Ishikawa (cell line): ENCODE results near the gene SLC16A13.

ENCODE experiments used
- CEBPB ChIP-seq: IDR thresholded peaks from 2 replicates; pipeline ENCODE4 v1.6.1; 2012
- CREB1 ChIP-seq: IDR thresholded peaks from 2 replicates; pipeline ENCODE4 v1.6.1; 2012; ENCODE audit warnings: low read depth
- EGR1 ChIP-seq: IDR thresholded peaks from 2 replicates; pipeline ENCODE4 v1.6.1; 2012
- EP300 ChIP-seq: IDR thresholded peaks from 2 replicates; pipeline ENCODE4 v1.6.1; 2012; ENCODE audit warnings: borderline replicate concordance
- FOXM1 ChIP-seq: IDR thresholded peaks from 2 replicates; pipeline ENCODE4 v1.6.1; 2012; ENCODE audit warnings: low read depth, borderline replicate concordance
- RAD21 ChIP-seq: IDR thresholded peaks from 2 replicates; pipeline ENCODE4 v1.6.1; 2012; ENCODE audit warnings: low read depth
- TAF1 ChIP-seq: IDR thresholded peaks from 2 replicates; pipeline ENCODE4 v1.6.1; 2012; ENCODE audit warnings: low read depth, mild to moderate bottlenecking
- TCF12 ChIP-seq: IDR thresholded peaks from 2 replicates; pipeline ENCODE4 v1.6.1; 2012; ENCODE audit warnings: low read depth
- TEAD4 ChIP-seq: IDR thresholded peaks from 2 replicates; pipeline ENCODE4 v1.6.1; 2012
- YY1 ChIP-seq: IDR thresholded peaks from 2 replicates; pipeline ENCODE4 v1.6.1; 2012; ENCODE audit warnings: low read depth
- ZBTB7A ChIP-seq: IDR thresholded peaks from 2 replicates; pipeline ENCODE4 v1.6.1; 2012; ENCODE audit warnings: low read depth
- TF ChIP-seq, protein P1 (sequence below): IDR thresholded peaks from 2 replicates; pipeline ENCODE4 v1.6.1; 2012; ENCODE audit warnings: low read depth, mild to moderate bottlenecking
- TF ChIP-seq, protein P2 (sequence below): IDR thresholded peaks from 2 replicates; pipeline ENCODE4 v1.6.1; 2012

The SLC16A13 gene

DNA sequence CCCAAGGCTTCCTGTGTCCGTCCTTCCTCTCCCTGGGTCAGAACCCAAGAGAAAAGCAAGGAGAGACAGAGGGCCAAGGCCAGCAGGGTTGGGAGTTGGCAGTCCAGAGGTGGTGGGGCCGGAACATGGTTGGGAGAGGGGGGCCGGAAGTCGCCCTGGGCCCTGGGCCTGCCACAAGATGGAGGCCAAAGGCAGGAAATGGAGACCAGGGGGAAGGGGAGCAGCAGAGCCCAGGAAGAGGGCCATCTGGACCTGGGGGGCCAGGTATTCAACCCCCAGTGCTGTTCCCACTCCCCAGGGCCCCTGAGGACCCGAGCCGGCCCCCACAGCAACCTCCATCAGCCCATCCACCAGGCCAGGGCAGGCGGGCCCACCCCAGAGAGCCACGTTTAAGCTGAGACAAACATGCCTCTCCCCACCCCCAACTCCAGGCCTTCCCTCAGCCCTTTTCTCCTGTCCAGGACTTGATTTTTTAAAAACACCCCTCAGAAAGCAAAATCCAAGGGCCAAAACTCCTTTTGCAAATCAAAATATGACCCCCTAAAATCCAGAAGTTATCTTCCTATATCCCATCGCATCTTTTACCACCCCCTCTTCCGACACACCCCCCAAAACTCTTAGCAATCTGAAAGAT lies 17.4 kb upstream of the SLC16A13 start:
- TF ChIP-seq CEBPB (no peak), TEAD4 (no peak), TCF12 (no peak), TAF1 (no peak), ZBTB7A (no peak), EP300 (no peak), RAD21 (no peak), EGR1 (no peak), YY1 (no peak), FOXM1 (no peak), CREB1 (no peak)
- TF ChIP-seq, protein P1, sequence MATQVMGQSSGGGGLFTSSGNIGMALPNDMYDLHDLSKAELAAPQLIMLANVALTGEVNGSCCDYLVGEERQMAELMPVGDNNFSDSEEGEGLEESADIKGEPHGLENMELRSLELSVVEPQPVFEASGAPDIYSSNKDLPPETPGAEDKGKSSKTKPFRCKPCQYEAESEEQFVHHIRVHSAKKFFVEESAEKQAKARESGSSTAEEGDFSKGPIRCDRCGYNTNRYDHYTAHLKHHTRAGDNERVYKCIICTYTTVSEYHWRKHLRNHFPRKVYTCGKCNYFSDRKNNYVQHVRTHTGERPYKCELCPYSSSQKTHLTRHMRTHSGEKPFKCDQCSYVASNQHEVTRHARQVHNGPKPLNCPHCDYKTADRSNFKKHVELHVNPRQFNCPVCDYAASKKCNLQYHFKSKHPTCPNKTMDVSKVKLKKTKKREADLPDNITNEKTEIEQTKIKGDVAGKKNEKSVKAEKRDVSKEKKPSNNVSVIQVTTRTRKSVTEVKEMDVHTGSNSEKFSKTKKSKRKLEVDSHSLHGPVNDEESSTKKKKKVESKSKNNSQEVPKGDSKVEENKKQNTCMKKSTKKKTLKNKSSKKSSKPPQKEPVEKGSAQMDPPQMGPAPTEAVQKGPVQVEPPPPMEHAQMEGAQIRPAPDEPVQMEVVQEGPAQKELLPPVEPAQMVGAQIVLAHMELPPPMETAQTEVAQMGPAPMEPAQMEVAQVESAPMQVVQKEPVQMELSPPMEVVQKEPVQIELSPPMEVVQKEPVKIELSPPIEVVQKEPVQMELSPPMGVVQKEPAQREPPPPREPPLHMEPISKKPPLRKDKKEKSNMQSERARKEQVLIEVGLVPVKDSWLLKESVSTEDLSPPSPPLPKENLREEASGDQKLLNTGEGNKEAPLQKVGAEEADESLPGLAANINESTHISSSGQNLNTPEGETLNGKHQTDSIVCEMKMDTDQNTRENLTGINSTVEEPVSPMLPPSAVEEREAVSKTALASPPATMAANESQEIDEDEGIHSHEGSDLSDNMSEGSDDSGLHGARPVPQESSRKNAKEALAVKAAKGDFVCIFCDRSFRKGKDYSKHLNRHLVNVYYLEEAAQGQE = no peak
- TF ChIP-seq, protein P2, sequence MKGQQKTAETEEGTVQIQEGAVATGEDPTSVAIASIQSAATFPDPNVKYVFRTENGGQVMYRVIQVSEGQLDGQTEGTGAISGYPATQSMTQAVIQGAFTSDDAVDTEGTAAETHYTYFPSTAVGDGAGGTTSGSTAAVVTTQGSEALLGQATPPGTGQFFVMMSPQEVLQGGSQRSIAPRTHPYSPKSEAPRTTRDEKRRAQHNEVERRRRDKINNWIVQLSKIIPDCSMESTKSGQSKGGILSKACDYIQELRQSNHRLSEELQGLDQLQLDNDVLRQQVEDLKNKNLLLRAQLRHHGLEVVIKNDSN = no peak

DNA sequence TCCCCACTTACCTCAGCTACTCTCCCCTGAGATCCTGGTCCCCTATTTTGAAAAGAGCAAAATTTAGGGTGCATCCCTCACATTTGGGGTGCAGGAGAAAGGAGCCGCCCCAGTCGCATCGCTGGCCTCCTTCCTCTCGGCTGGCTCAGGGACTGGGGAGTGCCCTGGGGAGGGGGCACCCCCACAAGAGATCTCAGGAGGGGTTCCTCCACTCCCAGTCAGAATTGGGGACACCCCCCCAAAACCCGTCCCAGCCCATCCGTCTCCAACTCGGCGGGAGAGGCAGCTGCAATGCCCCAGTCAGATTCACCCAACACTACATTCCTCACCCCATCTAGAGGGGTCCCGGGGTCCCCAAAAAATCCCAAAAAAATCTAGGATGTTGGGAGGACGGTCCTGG lies 16.4 kb upstream of the SLC16A13 start:
- TF ChIP-seq YY1 (no peak), CEBPB (no peak), TCF12 (no peak), CREB1 (no peak)

DNA sequence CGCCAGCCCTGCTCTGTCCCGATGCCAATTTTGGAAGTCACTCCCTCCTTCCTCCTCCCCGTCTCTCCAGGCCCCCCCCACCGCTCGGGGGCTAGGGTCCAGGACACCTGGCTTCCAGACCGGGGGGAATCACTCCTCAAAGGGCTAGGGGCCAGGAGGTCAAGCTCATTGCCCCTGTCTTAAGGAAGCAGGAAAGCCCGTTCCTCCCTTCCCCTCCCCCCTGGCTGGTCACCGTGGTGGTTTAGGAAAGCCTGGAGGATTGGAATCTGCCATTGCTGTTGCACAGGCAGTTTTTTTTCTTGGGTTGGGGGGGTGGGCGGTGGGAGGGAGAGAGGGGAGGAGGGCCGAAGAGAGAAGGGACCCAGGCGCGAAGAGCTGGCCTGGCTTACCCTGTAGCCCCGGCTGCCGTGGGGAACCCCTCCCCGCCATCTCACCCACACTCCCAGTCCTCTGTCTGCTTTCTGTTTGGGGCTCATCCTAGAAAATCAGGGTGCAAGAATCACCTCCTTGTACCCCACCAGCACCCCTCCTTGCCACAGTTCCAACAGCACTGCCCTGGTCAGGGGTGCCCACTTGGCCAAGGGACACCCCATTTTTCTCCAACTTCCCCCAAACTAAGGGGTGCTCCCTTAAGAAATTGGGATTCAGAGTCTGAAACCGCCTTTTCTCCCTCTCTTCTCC lies 15.8 kb upstream of the SLC16A13 start:
- peak; percentile 31; the same call in 1 of the 2 replicates for TF ChIP-seq TAF1
- TF ChIP-seq, protein P1 = no peak
- 0 out of 2 replicates have a peak, but pooled peaks have one; percentile 37 for TF ChIP-seq YY1

DNA sequence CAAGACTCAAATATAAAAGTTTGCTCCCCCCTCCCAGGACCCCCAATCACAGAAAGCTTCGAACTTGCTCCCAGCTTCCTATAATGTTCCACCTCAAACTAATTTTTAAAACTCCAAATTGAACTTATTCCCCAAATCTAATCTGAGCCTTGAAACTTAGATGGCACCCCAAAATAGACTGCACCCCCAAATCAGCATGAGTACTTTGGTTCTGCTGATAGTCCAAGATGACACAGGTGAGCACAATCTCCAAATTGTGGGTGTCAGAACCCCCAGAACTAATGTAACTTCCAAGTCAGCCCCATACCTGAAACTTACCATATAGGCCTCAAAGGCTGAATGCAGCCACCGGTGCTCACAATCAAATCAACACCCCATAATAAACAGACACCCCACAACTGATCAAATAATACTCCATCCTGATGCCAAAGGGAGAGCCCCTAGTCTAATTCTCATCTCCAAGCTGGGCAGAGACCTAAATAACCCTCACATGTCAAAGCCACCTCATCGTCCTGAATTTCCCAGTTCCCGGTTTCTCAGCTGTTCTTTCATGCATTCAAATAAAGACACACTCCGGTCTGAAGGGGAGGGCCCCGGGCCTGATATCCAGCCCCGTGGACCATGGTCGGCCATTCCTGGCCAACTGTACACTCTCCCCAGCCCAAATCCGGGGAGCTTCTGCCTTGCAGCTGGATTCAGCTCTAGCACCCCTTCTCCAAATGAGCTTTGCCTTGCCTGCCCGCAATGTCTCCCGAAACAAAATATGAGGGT lies 14.7 kb upstream of the SLC16A13 start:
- no peak for TF ChIP-seq TAF1
- no peak for TF ChIP-seq CREB1
- TF ChIP-seq EP300 = no peak
- TF ChIP-seq TEAD4 = no peak
- TF ChIP-seq CEBPB = no peak
- TF ChIP-seq, protein P1 = no peak
- TF ChIP-seq ZBTB7A = no peak
- TF ChIP-seq, protein P2 = no peak
